WTC11 (cell line): ENCODE results near the gene SYNGR2. TPM values are rescaled to one million over a fixed set of nuclear protein-coding genes. Genes with fewer than 3 reads are reported as not detected.

Experiments used
- ATAC-seq: fragments of 200-7000 bp; cut with Tn5 transposase; 2 replicates; pipeline ENCODE4 v1.10.0; 2021; ENCODE audit warnings: mild to moderate bottlenecking, moderate library complexity
- CTCF ChIA-PET: fragments of 300-600 bp; sonication (Branson Sonifier 250); formaldehyde crosslinking; loops from one replicate; lab custom pipeline; 2021; ENCODE audit warnings: antibody characterized with exemption; lab: Charles Lee
- POLR2A ChIA-PET: fragments of 350-600 bp; sonication (Branson Sonifier 250); formaldehyde crosslinking; loops from one replicate; lab custom pipeline; 2021; ENCODE audit warnings: antibody characterized with exemption; lab: Charles Lee
- DNase-seq: peaks from one replicate; pipeline ENCODE4 v3.0.0; 2021; ENCODE audit warnings: low spot score
- H3K27ac Mint-ChIP-seq: 2 replicates; pipeline ENCODE4 v1.8.0; 2021; ENCODE audit warnings: mixed read lengths
- H3K27me3 Mint-ChIP-seq: 2 replicates; pipeline ENCODE4 v1.8.0; 2021; ENCODE audit warnings: low read depth, mild to moderate bottlenecking, moderate library complexity, mixed read lengths
- H3K36me3 Mint-ChIP-seq: 2 replicates; pipeline ENCODE4 v1.8.0; 2021; ENCODE audit warnings: mixed read lengths
- H3K4me1 Mint-ChIP-seq: 2 replicates; pipeline ENCODE4 v1.8.0; 2022; ENCODE audit warnings: mixed read lengths
- H3K4me3 Mint-ChIP-seq: 2 replicates; pipeline ENCODE4 v1.8.0; 2021; ENCODE audit warnings: mild to moderate bottlenecking, moderate library complexity, mixed read lengths
- H3K9me3 Mint-ChIP-seq: 2 replicates; pipeline ENCODE4 v1.8.0; 2021; ENCODE audit warnings: mixed read lengths
- ATF1 ChIP-seq: sonication (generic); formaldehyde crosslinking; IDR thresholded peaks from 2 replicates; pipeline ENCODE4 v1.8.1; 2023; ENCODE audit warnings: mild to moderate bottlenecking, moderate library complexity, missing genetic modification reagents
- ATF3 ChIP-seq: sonication (generic); formaldehyde crosslinking; conservative IDR thresholded peaks from 2 replicates; pipeline ENCODE4 v1.8.1; 2022; ENCODE audit warnings: mild to moderate bottlenecking, missing genetic modification reagents
- CTCF ChIP-seq: fragments of 200-600 bp; IDR thresholded peaks from 2 replicates; pipeline ENCODE4 v1.8.0; 2022; ENCODE audit warnings: antibody characterized with exemption
- ESRRA ChIP-seq: sonication (generic); formaldehyde crosslinking; IDR thresholded peaks from 2 replicates; pipeline ENCODE4 v1.8.1; 2022; ENCODE audit warnings: mild to moderate bottlenecking, missing genetic modification reagents, borderline replicate concordance
- GABPB1 ChIP-seq: sonication (generic); formaldehyde crosslinking; IDR thresholded peaks from 2 replicates; pipeline ENCODE4 v1.8.1; 2023; ENCODE audit warnings: mild to moderate bottlenecking, missing genetic modification reagents
- GTF2I ChIP-seq: fragments of 250-450 bp; sonication (Bioruptor Pico); conservative IDR thresholded peaks from 2 replicates; pipeline ENCODE4 v1.4.0; 2021; ENCODE audit warnings: mild to moderate bottlenecking
- JUN ChIP-seq: sonication (generic); formaldehyde crosslinking; IDR thresholded peaks from 2 replicates; pipeline ENCODE4 v1.8.0; 2023; ENCODE audit warnings: mild to moderate bottlenecking, missing genetic modification reagents
- SP1 ChIP-seq: sonication (generic); formaldehyde crosslinking; conservative IDR thresholded peaks from 2 replicates; pipeline ENCODE4 v1.8.1; 2022; ENCODE audit warnings: missing genetic modification reagents
- ZNF121 ChIP-seq: sonication (generic); formaldehyde crosslinking; IDR thresholded peaks from 2 replicates; pipeline ENCODE4 v1.8.0; 2023; ENCODE audit warnings: missing genetic modification reagents
- ZNF138 ChIP-seq: sonication (generic); formaldehyde crosslinking; conservative IDR thresholded peaks from 2 replicates; pipeline ENCODE4 v1.8.1; 2022; ENCODE audit warnings: mild to moderate bottlenecking, moderate library complexity, missing genetic modification reagents
- ZNF512 ChIP-seq: sonication (generic); formaldehyde crosslinking; IDR thresholded peaks from 2 replicates; pipeline ENCODE4 v1.8.1; 2022; ENCODE audit warnings: missing genetic modification reagents, borderline replicate concordance
- total RNA-seq: library from RNA; stranded (reverse); gene quantifications from 3 replicates; pipeline ENCODE4 v1.2.3, GENCODE V29; 2021
- TF ChIP-seq, protein P1 (sequence below): sonication (generic); formaldehyde crosslinking; IDR thresholded peaks from 2 replicates; pipeline ENCODE4 v1.8.1; 2023; ENCODE audit warnings: mild to moderate bottlenecking, moderate library complexity, missing genetic modification reagents
- TF ChIP-seq, protein P2 (sequence below): sonication (generic); formaldehyde crosslinking; IDR thresholded peaks from 2 replicates; pipeline ENCODE4 v1.8.1; 2022; ENCODE audit warnings: low read depth, missing genetic modification reagents, borderline replicate concordance
- TF ChIP-seq, protein P3 (sequence below): fragments of 250-450 bp; sonication (Bioruptor Pico); IDR thresholded peaks from 2 replicates; pipeline ENCODE4 v1.9.0; 2021; ENCODE audit warnings: mild to moderate bottlenecking, borderline replicate concordance

The SYNGR2 gene
- total RNA-seq, 1 experiment from 2014 or later, result 47.7 TPM

GRCh38 chr17:78172249-78173051, 4.1 kb downstream of the SYNGR2 start (continued):
- no peak for TF ChIP-seq GTF2I
- TF ChIP-seq SP1 (CRISPR knock-in tag), result peak; percentile 49; the same call in 1 of the 2 replicates

GRCh38 chr17:78173097-78173715, 4.8 kb downstream of the SYNGR2 start:
- Mint-ChIP-seq H3K36me3 (peaks cover 30% of the 10 kb centered on the region), H3K4me1 (peaks cover 52% of the 10 kb centered on the region), H3K27me3 (no peaks in the 10 kb centered on the region), H3K9me3 (no peaks in the 10 kb centered on the region), H3K27ac (peak overlapping the region; percentile 84), H3K4me3 (no peak overlapping the region)
- ChIA-PET CTCF (interaction anchor here (5.1 to 6.4 kb wide), 2 partner anchors 35 to 88 kb away, joined by 30 to 82 read pairs; no protein-coding TSS in a partner anchor), POLR2A (no interaction called here)
- ATAC-seq (no peak), DNase-seq (no peak)
- TF ChIP-seq JUN (CRISPR knock-in tag) (no peak), ZNF121 (no peak), GABPB1 (no peak), ATF3 (no peak)

DNA sequence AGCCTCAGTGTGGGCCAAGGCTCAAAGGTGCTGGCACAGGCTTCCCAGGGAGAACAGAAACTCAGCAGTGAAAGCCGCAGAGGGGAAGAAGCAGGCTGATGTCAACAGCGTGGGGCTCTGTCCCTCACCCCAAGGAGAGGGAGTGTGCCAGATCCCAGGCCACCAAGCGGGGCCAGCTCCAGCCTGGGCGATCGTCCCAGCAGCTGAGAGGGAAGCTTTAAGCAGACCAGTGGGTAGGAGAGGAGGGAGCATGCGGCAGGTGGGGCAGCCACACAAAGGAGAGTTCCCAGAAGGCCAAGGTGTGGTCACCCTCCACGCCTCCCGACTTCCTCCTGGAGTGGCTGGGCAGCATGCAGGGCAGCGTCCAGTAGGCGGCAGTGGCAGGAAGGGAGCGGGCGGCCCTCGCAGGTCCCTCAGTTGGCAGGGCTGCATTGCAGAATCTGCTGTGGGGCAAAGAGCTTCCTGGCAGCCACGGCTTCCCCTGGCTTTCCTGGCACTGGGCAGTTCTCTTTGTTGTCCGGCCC, 6.0 kb downstream of the SYNGR2 start:
- POLR2A ChIA-PET, result interaction anchor here (1.5 kb wide), 1 partner anchor 12 kb away, joined by 6 read pairs; the partner anchor contains the start of gene TK1
- no peaks in the 10 kb centered on the region for H3K9me3 Mint-ChIP-seq
- CTCF ChIA-PET, result interaction anchor here (0.7 to 6.4 kb wide), 12 partner anchors 8 to 89 kb away, joined by 3 to 85 read pairs (median 9); partner anchors contain the start of genes AFMID and TK1
- ATAC-seq (no peak), DNase-seq (no peak)
- H3K36me3 Mint-ChIP-seq, result peaks cover 42% of the 10 kb centered on the region
- H3K27ac Mint-ChIP-seq, result no peak overlapping the region
- H3K27me3 Mint-ChIP-seq, result no peaks in the 10 kb centered on the region
- TF ChIP-seq, protein P1, sequence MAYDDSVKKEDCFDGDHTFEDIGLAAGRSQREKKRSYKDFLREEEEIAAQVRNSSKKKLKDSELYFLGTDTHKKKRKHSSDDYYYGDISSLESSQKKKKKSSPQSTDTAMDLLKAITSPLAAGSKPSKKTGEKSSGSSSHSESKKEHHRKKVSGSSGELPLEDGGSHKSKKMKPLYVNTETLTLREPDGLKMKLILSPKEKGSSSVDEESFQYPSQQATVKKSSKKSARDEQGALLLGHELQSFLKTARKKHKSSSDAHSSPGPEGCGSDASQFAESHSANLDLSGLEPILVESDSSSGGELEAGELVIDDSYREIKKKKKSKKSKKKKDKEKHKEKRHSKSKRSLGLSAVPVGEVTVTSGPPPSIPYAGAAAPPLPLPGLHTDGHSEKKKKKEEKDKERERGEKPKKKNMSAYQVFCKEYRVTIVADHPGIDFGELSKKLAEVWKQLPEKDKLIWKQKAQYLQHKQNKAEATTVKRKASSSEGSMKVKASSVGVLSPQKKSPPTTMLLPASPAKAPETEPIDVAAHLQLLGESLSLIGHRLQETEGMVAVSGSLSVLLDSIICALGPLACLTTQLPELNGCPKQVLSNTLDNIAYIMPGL, result 0 out of 2 replicates have a peak, but pooled peaks have one; percentile 29
- TF ChIP-seq, protein P2, sequence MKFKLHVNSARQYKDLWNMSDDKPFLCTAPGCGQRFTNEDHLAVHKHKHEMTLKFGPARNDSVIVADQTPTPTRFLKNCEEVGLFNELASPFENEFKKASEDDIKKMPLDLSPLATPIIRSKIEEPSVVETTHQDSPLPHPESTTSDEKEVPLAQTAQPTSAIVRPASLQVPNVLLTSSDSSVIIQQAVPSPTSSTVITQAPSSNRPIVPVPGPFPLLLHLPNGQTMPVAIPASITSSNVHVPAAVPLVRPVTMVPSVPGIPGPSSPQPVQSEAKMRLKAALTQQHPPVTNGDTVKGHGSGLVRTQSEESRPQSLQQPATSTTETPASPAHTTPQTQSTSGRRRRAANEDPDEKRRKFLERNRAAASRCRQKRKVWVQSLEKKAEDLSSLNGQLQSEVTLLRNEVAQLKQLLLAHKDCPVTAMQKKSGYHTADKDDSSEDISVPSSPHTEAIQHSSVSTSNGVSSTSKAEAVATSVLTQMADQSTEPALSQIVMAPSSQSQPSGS (CRISPR knock-in tag), result no peak
- 0 out of 2 replicates have a peak, but pooled peaks have one; percentile 44 for TF ChIP-seq ATF1 (CRISPR knock-in tag)
- 0 out of 2 replicates have a peak, but pooled peaks have one; percentile 25 for TF ChIP-seq ZNF512 (CRISPR knock-in tag)
- H3K4me1 Mint-ChIP-seq, result peaks cover 50% of the 10 kb centered on the region
- no peak overlapping the region for H3K4me3 Mint-ChIP-seq

DNA sequence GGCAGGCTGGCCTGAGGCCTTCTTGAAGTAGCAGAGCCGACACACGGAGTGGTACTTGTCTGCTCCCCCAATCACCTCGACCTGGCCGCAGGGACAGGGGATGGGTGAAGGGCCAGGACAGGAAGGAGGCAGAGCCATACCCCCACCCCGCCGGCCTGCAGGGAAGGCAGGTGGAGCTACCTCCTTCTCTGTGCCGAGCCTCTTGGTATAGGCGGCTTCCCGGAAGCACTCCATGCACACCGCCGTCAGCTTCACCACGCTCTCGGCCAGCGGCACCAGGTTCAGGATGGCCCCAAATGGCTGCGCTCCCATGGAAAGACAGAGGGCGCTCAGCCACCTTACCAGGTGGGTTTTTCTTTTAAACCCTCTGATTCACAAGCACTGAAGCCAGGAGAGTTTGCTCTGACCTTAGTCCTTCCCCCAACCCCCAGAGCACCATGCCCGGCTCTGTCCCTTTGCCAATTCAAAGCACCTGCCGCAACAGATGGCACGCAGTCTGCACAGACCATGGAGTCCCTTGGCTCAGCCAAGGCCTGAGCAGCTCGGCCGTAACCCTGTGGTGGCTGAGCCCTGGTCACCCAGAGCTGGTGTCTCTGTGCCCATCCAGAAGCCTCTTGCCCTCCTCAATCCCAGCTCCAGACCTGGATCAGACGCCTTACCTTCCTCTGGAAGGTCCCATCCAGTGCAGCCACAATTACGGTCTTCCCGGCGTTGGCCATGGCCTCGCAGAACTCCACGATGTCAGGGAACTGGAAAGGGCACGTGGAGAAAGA, 6.7 kb downstream of the SYNGR2 start:
- Mint-ChIP-seq H3K36me3 (peaks cover 48% of the 10 kb centered on the region), H3K4me1 (peaks cover 45% of the 10 kb centered on the region), H3K9me3 (no peaks in the 10 kb centered on the region), H3K27me3 (no peaks in the 10 kb centered on the region), H3K4me3 (no peak overlapping the region), H3K27ac (peak overlapping the region; percentile 68)
- peak; percentile 55 for ATAC-seq
- peak; percentile 72 for DNase-seq
- POLR2A ChIA-PET, result interaction anchor here (1.5 to 1.8 kb wide), 2 partner anchors 12 to 35 kb away, joined by 6 to 7 read pairs; partner anchors contain the start of gene TK1
- CTCF ChIA-PET, result interaction anchor here (0.7 to 6.4 kb wide), 19 partner anchors 9 to 247 kb away, joined by 3 to 85 read pairs (median 4); partner anchors contain the start of genes AFMID, BIRC5 and TK1
- TF ChIP-seq CTCF (peak; percentile 17; the same call in 1 of the 2 replicates), ZNF138 (no peak), ESRRA (CRISPR knock-in tag) (no peak)
- TF ChIP-seq, protein P3, sequence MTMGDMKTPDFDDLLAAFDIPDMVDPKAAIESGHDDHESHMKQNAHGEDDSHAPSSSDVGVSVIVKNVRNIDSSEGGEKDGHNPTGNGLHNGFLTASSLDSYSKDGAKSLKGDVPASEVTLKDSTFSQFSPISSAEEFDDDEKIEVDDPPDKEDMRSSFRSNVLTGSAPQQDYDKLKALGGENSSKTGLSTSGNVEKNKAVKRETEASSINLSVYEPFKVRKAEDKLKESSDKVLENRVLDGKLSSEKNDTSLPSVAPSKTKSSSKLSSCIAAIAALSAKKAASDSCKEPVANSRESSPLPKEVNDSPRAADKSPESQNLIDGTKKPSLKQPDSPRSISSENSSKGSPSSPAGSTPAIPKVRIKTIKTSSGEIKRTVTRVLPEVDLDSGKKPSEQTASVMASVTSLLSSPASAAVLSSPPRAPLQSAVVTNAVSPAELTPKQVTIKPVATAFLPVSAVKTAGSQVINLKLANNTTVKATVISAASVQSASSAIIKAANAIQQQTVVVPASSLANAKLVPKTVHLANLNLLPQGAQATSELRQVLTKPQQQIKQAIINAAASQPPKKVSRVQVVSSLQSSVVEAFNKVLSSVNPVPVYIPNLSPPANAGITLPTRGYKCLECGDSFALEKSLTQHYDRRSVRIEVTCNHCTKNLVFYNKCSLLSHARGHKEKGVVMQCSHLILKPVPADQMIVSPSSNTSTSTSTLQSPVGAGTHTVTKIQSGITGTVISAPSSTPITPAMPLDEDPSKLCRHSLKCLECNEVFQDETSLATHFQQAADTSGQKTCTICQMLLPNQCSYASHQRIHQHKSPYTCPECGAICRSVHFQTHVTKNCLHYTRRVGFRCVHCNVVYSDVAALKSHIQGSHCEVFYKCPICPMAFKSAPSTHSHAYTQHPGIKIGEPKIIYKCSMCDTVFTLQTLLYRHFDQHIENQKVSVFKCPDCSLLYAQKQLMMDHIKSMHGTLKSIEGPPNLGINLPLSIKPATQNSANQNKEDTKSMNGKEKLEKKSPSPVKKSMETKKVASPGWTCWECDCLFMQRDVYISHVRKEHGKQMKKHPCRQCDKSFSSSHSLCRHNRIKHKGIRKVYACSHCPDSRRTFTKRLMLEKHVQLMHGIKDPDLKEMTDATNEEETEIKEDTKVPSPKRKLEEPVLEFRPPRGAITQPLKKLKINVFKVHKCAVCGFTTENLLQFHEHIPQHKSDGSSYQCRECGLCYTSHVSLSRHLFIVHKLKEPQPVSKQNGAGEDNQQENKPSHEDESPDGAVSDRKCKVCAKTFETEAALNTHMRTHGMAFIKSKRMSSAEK (CRISPR knock-in tag), result no peak
